G401 (cell line): ENCODE measurements around the gene NPPA. TPM values are rescaled to one million over a fixed set of nuclear protein-coding genes. Genes with fewer than 3 reads are reported as not detected.
"Not testable (repeated sequence)": the region's sequence is repeated elsewhere in the genome, so short reads cannot be mapped to it uniquely, and the experiment has no call there.

Experiments used
- DNase-seq: peaks from one replicate; pipeline ENCODE4 v3.0.0-alpha.2; 2015; ENCODE audit warnings: low spot score
- in situ Hi-C: cut with HindIII; loops from 2 replicates; pipeline ENCODE4 v1.10.0; 2016; ENCODE audit warnings: low sequenced_read_pairs, mixed read lengths
- total RNA-seq: library from RNA; depleted of rRNA; stranded (reverse); fragments of >200 nt; shearing (Covaris generic); gene quantifications from 2 replicates; pipeline ENCODE4 v1.2.3, GENCODE V29; 2014; rRNA removed

NPPA gene
- total RNA-seq: not detected in 2 replicates

DNA sequence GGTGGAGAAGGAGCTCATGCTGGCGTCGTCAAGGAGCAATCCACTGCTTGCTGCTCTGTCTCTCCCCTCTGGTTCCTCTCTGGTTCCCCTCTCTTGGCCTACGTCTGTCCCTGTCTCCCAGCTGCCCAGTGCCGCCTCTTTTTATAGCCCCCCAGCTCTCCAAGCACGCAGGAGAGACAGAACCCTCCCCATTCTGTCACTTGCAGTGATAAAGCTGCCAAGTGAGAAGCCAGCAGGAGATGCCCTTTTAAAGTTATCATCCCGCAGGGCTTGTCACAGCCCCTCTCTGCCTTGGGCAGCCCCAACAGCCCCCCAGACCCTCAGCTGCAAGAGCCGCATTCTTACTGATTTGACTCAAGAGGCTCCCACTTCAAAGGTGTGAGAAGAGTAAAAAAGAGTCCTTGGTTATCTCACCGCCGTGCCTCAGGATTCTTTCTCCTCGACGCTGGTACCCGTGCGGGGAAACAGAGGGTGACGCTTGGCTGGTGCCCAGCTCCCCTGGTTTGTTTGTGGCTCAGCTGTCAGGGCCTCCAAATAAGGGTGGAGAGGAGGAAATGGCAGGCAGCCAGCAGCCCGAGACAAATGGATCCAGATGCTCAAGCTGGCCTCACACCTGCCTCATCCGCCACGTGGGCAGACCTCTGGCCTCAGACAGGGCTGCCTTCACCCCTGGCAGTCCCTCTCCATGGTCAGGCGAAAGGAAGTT is at the start of gene NPPA:
Gene NPPA (minus strand): TSS at position 117 of the 706 bp plus-strand sequence. CDS start 99 bp downstream, at position 18.
- DNase-seq: no peak
- in situ Hi-C loops: no loop called here

DNA sequence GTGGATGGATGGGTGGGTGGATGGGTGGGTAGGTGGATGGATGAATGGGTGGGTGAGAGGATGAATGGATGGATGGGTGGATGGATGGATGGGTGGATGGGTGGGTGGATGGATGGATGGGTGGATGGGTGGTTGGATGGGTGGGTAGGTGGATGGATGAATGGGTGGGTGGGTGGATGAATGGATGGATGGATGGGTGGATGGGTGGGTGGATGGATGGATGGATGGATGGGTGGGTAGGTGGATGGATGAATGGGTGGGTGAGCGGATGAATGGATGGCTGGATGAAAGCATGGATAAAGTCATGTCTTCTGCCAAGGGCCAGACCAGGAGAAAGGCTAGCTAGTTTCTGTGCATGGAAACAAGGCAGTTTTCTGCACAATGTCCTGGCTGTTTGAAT is 46.9 kb upstream of the NPPA start:
- in situ Hi-C loops, DNase-seq: not testable (repeated sequence)

DNA sequence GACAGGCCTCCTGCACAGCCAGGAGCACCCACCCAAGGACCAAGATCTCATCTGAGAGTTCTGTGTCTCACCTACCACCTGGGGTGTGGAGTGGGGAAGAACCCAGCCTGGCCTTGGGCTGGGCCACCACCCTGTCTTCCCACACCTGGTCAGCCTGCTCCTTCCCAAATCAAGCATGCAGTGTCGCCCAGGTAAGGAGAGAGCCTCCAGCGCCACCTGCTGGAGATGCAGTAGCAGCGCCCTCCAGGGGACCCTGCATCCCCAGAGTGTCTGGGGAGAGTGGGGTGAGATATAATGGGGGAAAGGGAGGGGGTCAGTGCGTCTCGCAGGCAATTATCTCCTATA is 46.3 kb upstream of the NPPA start:
- in situ Hi-C loops: no loop called here
- peak; percentile 45 for DNase-seq

DNA sequence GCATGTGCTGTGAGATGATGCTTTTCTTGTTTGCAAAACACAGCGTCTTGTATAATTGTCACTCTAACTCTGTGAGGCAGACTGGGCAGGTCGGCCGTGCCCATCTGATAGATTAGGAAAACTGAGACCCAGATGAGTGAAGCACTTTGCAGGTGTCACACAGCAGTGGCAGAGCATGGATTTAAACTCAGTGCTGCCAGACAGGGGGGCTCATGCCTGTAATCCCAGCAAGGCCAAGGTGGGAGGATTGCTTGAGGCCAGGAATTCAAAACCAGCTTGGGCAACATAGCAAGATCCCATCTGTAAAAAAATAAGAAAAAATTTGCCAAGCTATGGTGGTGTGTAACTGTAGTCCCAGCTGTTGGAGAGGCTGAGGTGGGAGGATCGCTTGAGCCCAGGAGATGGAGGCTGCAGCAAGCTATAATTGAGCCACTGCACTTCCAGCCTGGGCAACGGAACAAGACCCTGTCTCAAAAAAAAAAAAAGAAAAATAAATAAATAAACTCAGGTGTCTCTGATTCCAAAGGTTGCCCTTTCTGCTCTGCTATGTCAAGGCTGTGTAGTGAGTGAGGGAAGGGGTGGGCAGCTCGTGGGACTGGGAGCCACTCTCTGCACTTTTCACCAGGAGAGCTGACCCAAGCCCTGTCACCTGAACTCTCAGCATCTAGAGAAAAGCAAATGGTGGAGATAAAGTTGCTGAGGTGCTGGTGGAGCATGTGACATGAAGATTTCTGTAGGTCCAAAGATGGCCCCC is 44.0 kb upstream of the NPPA start:
- in situ Hi-C loops: no loop called here
- no peak for DNase-seq

DNA sequence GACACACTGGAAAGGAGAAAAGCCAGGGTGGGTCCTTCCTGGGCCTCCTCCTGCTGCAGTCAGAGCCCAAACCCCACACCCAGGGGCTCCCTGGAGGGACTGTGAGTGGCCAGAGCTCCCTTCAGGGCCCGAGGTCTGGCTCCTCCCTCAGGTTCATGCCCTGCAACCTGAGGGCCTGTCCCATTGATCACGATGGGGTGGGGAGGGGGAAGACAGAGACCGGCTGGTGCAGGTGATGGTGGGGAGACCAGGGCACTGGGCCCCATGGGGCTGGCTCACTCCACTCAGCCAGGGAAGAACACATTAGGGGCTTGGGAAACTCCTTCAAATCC is 41.3 kb upstream of the NPPA start:
- in situ Hi-C loops: no loop called here
- no peak for DNase-seq

DNA sequence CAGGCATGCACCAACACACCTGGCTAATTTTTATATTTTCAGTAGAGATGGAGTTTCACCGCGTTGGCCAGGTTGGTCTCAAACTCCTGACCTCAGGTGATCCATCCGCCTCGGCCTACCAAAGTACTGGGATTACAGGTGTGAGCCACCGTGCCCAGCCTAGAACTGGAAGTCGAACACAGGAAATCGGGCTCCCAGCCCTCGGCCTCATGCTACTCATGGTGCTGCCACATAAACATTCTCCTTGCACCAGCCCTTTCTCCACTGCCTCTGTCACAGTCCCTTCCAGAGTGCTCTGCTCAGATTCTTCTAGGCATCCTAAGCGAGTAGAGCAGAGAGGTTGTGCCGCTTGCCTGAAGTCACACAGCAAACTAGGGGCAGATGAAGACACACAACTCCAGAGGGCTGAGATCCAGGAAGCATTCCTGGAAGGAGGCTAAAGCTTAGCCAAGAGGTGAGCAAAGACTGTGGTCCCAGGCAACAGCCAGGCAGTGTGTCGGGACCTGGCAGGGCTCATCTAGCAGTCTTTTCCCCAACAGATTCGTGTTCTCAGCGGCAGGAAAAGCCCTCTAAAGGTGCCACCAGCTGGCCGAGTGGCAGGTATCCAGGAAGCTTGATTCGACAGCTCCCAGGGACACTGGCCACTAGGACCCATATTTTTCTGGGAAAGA is 40.8 kb upstream of the NPPA start:
- in situ Hi-C loops: no loop called here
- DNase-seq: peak; percentile 77

DNA sequence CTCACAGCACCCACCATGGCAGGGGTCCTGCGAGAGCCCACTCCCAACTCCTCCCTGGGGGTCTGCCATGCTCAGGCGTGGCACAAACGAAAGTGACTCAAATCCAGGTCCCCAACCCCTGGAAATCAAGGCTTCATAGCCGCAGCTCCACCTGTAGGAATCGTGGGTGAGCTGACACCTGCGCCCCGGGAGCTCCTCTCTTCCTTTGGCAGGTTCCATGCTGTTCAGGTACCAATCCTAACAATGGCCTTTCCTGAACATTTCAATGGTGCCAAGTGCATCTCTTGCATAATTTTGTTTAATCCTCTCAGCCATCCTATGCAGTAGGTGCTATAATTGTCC is 40.1 kb upstream of the NPPA start:
- in situ Hi-C loops: no loop called here
- no peak for DNase-seq

DNA sequence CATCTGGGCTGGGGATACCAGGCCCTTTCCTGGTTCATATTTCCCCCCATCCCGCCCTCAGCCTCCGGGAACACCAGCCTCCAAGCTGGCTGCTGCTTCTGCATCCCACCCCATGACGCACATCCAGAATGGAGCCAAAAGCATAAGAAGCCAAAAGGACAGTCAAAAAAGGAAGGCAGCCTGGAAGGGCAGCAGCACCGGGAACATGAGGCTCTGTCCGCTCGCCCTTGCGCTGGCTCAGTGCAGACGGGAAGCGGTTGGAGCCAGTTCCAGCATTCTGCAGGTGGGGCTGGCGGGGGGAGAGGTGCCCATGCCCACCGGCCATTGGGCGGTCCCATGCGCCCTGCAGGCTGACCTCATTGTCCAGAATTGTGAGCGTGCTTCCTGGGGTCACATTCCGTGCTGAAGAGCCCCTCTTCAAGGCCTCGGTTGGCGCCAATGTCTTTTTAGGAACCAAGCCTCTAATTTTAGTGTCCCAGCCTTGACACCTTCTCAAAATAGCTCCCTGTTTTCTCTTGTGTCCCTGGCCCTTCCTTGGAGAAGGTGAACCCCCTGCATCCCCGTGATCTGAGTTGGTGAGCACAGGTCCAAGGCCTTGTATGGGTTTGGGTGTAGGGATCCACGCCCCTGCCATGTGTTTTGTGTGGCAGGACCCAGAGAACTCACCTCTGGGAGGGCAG is 39.5 kb upstream of the NPPA start:
- DNase-seq: no peak
- in situ Hi-C loops: no loop called here

DNA sequence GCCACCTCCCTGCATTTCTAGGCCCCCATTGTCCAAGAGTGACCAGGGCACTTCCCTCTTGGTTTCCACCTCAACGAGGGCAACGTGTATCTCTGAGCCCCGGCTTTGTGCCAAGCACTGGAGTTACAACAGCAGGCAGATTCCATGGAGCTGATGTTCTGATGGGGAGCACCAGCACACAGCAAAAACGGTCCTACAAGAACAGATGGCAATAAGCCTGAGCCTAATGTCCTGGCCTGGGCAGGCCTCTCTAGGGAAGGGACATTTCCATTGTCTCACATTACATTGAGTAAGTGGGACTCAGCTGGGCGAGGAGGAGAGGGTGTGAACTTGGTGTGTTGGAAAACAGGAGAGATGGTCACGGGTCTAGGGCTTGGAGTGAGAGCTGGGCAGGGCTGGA is 38.3 kb upstream of the NPPA start:
- DNase-seq: no peak
- in situ Hi-C loops: no loop called here

DNA sequence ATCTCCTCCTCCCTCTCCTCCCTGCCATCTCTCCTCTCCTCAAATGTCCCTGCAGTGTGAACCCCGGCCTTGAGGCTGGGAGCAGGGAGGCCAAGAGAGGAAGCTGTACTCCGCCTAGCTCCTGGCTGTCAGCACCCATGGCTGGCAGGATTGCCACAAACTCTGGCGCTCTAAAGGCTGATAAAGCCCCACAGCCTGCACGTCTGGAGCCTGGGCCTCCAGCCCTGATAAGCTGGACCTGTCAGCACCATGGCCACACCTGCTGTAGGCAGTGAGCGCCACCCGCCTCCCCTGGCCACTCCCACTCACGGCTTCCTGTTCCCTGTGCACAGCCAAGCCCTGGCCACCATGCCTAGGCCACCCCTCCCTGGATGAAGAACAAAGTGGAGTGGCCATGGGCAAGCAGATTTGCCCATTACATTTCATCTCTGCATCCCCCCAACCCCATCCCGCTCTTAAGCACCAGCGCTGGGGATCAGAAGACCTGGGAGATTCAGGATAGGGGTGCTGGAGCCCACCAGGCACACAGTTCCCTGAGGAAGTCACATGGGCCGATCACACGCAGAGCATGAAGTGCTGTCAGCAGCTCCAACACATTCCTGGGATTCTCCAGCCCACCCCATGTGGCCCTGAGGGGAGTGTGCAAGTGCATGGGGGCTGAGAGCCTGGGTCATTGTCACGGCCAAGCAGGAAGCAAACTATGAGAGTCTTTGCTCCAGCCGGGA is 35.4 kb upstream of the NPPA start:
- in situ Hi-C loops: no loop called here
- DNase-seq: no peak

DNA sequence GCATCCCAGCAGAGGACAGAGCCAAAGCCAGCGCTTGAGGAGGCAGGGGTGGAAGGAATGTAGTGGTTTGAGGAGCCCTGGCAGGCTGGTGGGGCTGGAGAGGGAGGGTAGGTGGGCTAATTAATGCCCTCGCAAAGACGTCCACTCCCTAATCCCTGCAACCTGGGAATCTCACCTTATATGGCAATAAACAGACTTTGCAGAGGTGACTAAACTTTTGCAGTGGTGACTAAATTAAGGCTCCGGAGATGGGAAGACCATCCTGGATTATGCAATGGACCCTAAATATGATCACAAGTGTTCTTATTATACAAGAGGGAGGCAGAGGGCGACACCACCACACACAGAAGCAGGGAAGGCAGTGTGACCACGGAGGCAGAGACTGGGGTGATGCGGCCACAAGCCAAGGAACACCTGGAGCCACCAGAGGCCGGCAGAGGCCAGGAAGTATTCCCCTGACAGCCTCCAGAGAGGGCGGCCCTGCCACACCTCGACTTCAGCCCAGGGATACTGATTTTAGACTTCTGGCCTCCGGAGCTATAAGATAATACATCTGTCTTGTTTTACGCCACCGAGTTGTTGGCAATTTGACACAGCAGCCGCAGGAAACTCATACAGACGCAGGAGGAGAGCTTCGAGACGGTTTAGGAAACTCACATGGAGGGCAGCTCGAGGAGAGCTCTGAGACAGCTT is 34.3 kb upstream of the NPPA start:
- DNase-seq: no peak
- in situ Hi-C loops: no loop called here

DNA sequence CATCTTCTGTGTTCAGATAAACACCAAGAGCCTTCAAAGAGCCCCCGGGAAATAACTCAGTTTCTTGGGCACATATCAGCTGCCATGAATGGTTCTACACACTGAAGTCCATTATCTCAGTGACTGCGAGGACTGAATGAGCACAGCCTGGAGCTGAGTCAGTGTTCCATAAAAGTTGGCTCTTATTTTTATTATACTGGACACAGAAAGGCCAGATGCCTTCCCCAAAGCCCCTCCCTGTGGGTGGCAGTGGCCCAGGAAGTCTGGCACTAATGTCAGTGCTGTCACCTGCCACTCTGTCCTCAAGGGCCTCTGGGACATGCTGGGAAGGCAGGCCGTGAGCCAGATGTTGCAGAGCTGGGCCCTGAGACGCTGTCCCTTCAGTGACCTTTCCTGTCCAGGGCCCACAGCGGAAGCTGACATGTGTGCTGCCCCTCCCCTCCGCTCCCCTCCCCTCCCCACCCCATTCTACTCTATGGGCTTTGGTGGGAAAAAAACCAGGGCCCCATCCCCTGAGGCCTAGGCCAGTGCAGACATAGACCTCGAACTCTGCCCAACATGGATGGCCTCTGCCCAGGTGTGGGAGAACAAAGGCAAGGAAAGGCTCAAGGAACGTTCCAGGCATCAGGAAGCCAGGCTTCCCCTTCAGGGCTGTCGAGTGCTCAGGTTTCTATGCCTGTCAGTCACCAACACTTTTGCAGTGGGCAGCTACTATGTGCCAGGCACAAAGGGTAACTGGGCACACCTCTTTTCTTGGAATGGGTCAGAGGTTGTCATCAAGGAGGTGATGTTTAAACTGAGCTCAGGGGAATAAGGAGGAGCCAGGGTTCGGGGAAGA is 33.5 kb upstream of the NPPA start:
- in situ Hi-C loops: no loop called here
- DNase-seq: no peak

DNA sequence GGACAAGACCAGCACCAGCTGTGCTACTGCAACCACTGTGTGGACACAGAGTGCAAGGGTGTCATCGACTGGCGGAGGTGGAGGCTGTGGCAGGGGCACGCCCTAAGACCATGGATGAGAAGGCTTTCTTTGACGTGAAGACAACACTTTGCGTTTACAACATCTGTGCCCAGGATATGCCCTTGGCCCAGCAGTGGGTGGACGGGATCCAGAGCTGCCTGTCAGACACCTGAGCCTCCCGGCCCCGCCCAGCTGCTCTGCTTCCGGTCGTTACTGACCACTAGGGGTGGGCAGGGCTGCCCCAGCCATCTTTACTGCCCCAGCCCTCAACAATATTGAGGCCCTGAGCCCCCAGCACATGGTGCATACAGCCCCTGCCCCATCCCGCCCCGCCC is 32.6 kb upstream of the NPPA start:
- in situ Hi-C loops: no loop called here
- no peak for DNase-seq

DNA sequence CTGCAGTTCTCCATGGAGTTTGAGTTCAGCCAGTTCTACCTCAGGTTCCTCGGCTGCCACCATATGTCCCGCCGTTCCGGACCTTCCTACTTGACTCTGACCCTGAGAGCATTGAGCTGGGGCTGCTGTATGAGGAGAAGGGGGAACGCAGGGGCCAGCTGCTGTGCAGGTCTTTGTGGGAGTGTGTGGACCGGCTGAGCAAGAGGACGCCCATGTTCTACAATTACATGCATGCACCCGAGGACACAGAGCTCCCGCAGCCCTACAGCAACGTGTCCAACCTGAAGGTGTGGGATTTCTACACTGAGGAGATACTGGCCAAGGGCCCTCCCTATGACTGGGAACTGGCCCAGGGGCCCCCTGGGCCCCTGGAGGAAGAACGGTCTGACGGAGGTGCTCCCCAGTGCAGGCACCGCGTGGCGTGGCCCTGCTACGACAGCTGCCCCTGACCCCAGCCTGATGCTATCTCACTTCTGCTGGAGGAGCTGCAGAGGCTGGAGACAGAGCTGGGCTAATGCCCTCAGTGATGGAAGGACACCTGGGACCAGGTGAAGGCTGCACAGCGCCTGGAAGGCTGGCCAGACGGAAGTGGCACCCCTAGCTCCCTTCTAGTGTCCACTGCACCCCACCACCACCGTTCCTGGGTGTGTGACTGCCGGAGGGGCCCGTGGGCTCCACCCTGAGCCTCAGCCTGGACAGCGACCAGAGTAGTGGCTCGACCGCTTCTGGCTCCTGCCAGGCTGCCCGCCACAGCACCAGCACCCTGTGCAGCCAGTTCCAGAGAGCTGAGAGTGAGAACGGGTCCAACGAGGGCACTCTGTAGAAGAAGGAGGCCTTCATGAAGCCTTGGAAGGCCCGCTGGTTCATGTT is 32.0 kb upstream of the NPPA start:
- in situ Hi-C loops: no loop called here
- no peak for DNase-seq

DNA sequence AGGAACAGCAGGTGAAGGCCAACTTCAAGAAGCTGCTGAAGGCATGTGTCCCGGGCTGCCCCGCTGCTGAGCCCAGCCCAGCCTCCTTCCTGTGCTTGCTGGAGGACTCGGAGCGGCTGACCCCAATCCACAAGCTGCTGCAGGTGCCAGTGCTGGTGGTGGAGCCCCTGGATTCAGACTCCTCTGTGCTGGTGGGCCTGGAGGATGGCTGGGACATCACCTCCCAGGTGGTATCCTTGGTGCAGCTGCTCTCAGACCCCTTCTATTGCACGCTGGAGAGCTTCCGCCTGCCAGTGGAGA is 31.3 kb upstream of the NPPA start:
- no peak for DNase-seq
- in situ Hi-C loops: no loop called here

DNA sequence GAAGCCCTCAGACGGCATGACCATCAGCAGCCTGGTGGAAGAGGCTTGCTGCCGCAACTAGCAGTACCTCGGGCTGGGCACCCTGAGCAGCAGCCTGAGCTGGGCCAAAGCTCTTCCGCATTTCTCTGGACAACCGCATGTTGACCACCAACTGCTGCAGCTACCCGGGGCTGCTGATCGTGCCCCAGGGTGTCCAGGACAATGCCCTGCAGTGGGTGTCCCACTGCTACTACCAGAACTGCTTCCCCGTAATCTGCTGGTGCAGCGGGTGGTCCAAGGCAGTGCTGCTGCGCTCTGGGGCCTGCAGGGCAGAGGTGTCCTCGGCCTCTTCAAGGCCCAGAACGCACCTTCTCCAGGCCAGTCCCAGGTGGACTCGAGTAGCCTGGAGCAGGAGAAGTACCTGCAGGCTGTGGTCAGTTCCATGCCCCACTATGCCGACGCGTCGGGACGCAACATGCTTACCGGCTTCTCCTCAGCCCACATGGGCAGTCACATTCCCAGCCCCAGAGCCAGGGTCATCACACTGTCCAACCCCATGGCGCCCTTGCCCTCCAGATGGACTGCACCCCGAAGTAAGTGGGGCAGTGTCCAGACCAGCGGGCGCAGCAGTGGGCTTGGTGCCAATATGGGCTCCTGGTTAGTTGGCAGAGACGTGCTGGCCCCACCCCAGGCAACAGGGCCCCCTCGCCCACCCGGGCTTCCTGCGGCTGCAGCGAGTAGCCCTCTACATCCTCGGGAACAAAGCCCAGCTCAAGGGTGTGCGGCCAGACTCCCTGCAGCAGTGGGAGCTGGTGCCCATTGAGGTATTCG is 30.7 kb upstream of the NPPA start:
- in situ Hi-C loops: no loop called here
- DNase-seq: no peak

DNA sequence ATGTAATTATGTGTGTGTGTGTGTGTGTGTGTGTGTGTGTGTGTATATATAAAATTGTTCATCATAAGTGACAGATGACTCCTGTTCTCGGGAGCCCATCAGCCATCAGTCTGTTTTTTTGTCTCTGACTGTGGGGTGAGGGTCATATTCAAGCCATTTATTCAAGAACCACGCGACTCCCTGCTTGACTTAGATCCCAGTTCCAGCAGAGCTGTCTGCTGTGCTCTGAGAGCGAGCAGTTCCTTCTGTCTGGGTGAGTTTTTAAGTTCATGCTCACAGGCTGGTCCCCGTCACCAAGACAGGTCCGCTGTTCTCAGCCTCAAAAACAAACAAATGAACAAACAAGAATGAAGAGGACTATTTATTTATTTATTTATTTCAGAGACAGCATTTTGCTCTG is 29.5 kb upstream of the NPPA start:
- in situ Hi-C loops: no loop called here
- no peak for DNase-seq
